HepG2 (cell line): Measurements from ENCODE around the gene HNRNPH3. TPM values are rescaled to one million over a fixed set of nuclear protein-coding genes. Genes with fewer than 3 reads are reported as not detected.
A peak's percentile ranks its signal among the peaks of the same experiment; 100 is the strongest.

Source experiments
- AHR ChIP-seq: IDR thresholded peaks from 2 replicates; pipeline ENCODE4 v1.6.1; 2018; ENCODE audit warnings: missing genetic modification reagents, missing compliant biosample characterization
- ATF6 ChIP-seq: sonication (generic); formaldehyde crosslinking; conservative IDR thresholded peaks from 2 replicates; pipeline ENCODE4 v1.4.0; 2020; ENCODE audit warnings: missing genetic modification reagents
- ATM ChIP-seq: fragments of 450-650 bp; IDR thresholded peaks from 2 replicates; pipeline ENCODE4 v1.7.1; 2017; ENCODE audit warnings: mild to moderate bottlenecking, borderline replicate concordance
- BATF2 ChIP-seq: sonication (generic); formaldehyde crosslinking; IDR thresholded peaks from 2 replicates; pipeline ENCODE4 v1.8.0; 2022; ENCODE audit warnings: mild to moderate bottlenecking, missing genetic modification reagents, moderate library complexity
- CREB3 ChIP-seq: sonication (generic); formaldehyde crosslinking; IDR thresholded peaks from 2 replicates; pipeline ENCODE4 v1.5.0; 2020; ENCODE audit warnings: missing genetic modification reagents
- FOXA3 ChIP-seq: IDR thresholded peaks from 2 replicates; pipeline ENCODE4 v1.6.1; 2016; ENCODE audit warnings: missing genetic modification reagents, missing compliant biosample characterization
- FOXC1 ChIP-seq: sonication (generic); formaldehyde crosslinking; IDR thresholded peaks from 2 replicates; pipeline ENCODE4 v1.8.0; 2022; ENCODE audit warnings: mild to moderate bottlenecking, missing genetic modification reagents, borderline replicate concordance
- GFI1 ChIP-seq: sonication (generic); formaldehyde crosslinking; IDR thresholded peaks from 2 replicates; pipeline ENCODE4 v1.5.0; 2020; ENCODE audit warnings: missing genetic modification reagents, mild to moderate bottlenecking, borderline replicate concordance
- HMG20A ChIP-seq: IDR thresholded peaks from 2 replicates; pipeline ENCODE4 v1.6.1; 2016; ENCODE audit warnings: borderline replicate concordance
- KAT7 ChIP-seq: IDR thresholded peaks from 2 replicates; pipeline ENCODE4 v1.6.1; 2018; ENCODE audit warnings: borderline replicate concordance, missing compliant biosample characterization
- KLF6 ChIP-seq: IDR thresholded peaks from 2 replicates; pipeline ENCODE4 v1.8.0; 2016; ENCODE audit warnings: missing biosample characterization, missing genetic modification reagents
- PITX1 ChIP-seq: sonication (generic); formaldehyde crosslinking; IDR thresholded peaks from 2 replicates; pipeline ENCODE4 v1.5.1; 2020; ENCODE audit warnings: mild to moderate bottlenecking, missing genetic modification reagents
- SRSF9 ChIP-seq: fragments of 200-400 bp; formaldehyde crosslinking; IDR thresholded peaks from 2 replicates; pipeline ENCODE4 v1.6.1; 2018; ENCODE audit warnings: borderline replicate concordance, mild to moderate bottlenecking, low read depth, low read length; ENCODE audit not compliant: insufficient read depth, poor library complexity, severe bottlenecking
- TCF7 ChIP-seq: sonication (generic); IDR thresholded peaks from 2 replicates; pipeline ENCODE4 v1.6.1; 2016; ENCODE audit warnings: antibody characterized with exemption, low read depth
- TOPORS ChIP-seq: sonication (generic); formaldehyde crosslinking; IDR thresholded peaks from 2 replicates; pipeline ENCODE4 v1.8.0; 2023; ENCODE audit warnings: mild to moderate bottlenecking, missing genetic modification reagents
- XRCC5 ChIP-seq: fragments of 200-400 bp; formaldehyde crosslinking; optimal IDR thresholded peaks from 2 replicates; pipeline ENCODE3; 2017; ENCODE audit warnings: mild to moderate bottlenecking, low read length
- ZBTB21 ChIP-seq: sonication (generic); formaldehyde crosslinking; IDR thresholded peaks from 2 replicates; pipeline ENCODE4 v1.4.0; 2020; ENCODE audit warnings: missing genetic modification reagents
- ZFP90 ChIP-seq: sonication (generic); formaldehyde crosslinking; IDR thresholded peaks from 2 replicates; pipeline ENCODE4 v1.8.0; 2022; ENCODE audit warnings: missing genetic modification reagents, mild to moderate bottlenecking, inconsistent platforms, borderline replicate concordance
- ZNF224 ChIP-seq: sonication (generic); formaldehyde crosslinking; IDR thresholded peaks from 2 replicates; pipeline ENCODE4 v1.5.0; 2020; ENCODE audit warnings: mild to moderate bottlenecking, missing genetic modification reagents
- ZNF30 ChIP-seq: sonication (generic); formaldehyde crosslinking; IDR thresholded peaks from 2 replicates; pipeline ENCODE4 v1.5.0; 2020; ENCODE audit warnings: mild to moderate bottlenecking, missing genetic modification reagents
- ZNF564 ChIP-seq: sonication (generic); formaldehyde crosslinking; IDR thresholded peaks from 2 replicates; pipeline ENCODE4 v1.8.1; 2023; ENCODE audit warnings: mild to moderate bottlenecking, missing genetic modification reagents
- ZNF629 ChIP-seq: sonication (generic); formaldehyde crosslinking; conservative IDR thresholded peaks from 2 replicates; pipeline ENCODE4 v1.5.0; 2020; ENCODE audit warnings: missing genetic modification reagents
- ZNF710 ChIP-seq: sonication (generic); formaldehyde crosslinking; IDR thresholded peaks from 2 replicates; pipeline ENCODE4 v1.5.0; 2020; ENCODE audit warnings: mild to moderate bottlenecking, missing genetic modification reagents, borderline replicate concordance
- ZNF773 ChIP-seq: sonication (generic); formaldehyde crosslinking; IDR thresholded peaks from 2 replicates; pipeline ENCODE4 v1.4.0; 2020; ENCODE audit warnings: missing genetic modification reagents, borderline replicate concordance
- ZNF780A ChIP-seq: sonication (generic); formaldehyde crosslinking; IDR thresholded peaks from 2 replicates; pipeline ENCODE4 v1.8.0; 2022; ENCODE audit warnings: mild to moderate bottlenecking, missing genetic modification reagents, moderate library complexity
- ZNF784 ChIP-seq: sonication (generic); formaldehyde crosslinking; IDR thresholded peaks from 2 replicates; pipeline ENCODE4 v1.5.1; 2020; ENCODE audit warnings: missing genetic modification reagents, mild to moderate bottlenecking, borderline replicate concordance
- polyA plus RNA-seq, 8 experiments: library from polyadenylated mRNA; depleted of rRNA in 3 of 8; stranded (reverse) in 7 of 8; unstranded in 1 of 8; fragments of >200 nt; fragmentation: Illumina TruSeq in 4 of 8; extraction: Trizol in 4 of 8; gene quantifications; 2 replicates each; pipeline versions ENCODE4 v1.2.1 to v1.2.3, GENCODE V29; 2011 to 2016; ENCODE audit warnings: low read depth in 4 of 8, missing spikeins in 1 of 8, mixed read lengths in 1 of 8; ENCODE audit not compliant: insufficient read depth in 1 of 8
- total RNA-seq, 5 experiments: library from RNA; depleted of rRNA; stranded (reverse); fragments of >200 nt; fragmentation: Illumina TruSeq; extraction: Trizol; gene quantifications; 2 replicates each; pipeline ENCODE4 v1.2.3, GENCODE V29; 2016; ENCODE audit warnings: low read depth in 1 of 5

Gene HNRNPH3
- total and polyA plus RNA-seq, 2 of the 13 experiments (the other 11 are each of a cell fraction or from before 2014, with no cell fraction given): 46.0 to 47.7 TPM

- TF ChIP-seq CREB3 (CRISPR knock-in tag): no peak
- TF ChIP-seq ZBTB21 (CRISPR knock-in tag): no peak
- TF ChIP-seq XRCC5: no peak
- TF ChIP-seq ZNF224 (CRISPR knock-in tag): no peak
- no peak for TF ChIP-seq KLF6 (CRISPR knock-in tag)
- TF ChIP-seq ZFP90 (CRISPR knock-in tag): no peak
- no peak for TF ChIP-seq SRSF9
- TF ChIP-seq GFI1 (CRISPR knock-in tag): no peak
- TF ChIP-seq ATF6 (CRISPR knock-in tag): no peak
- no peak for TF ChIP-seq KAT7 (CRISPR knock-in tag)
- TF ChIP-seq TCF7: 0 out of 2 replicates have a peak, but pooled peaks have one; percentile 13
- no peak for TF ChIP-seq BATF2 (CRISPR knock-in tag)
- TF ChIP-seq ZNF784: no peak
- TF ChIP-seq ZNF710: no peak
- no peak for TF ChIP-seq ATM
- no peak for TF ChIP-seq TOPORS
- no peak for TF ChIP-seq ZNF780A (CRISPR knock-in tag)
- no peak for TF ChIP-seq PITX1 (CRISPR knock-in tag)
- TF ChIP-seq ZNF564 (CRISPR knock-in tag): no peak
- no peak for TF ChIP-seq FOXC1 (CRISPR knock-in tag)
- TF ChIP-seq AHR: no peak
- no peak for TF ChIP-seq ZNF30 (CRISPR knock-in tag)
- 0 out of 2 replicates have a peak, but pooled peaks have one; percentile 6 for TF ChIP-seq FOXA3 (CRISPR knock-in tag)
- no peak for TF ChIP-seq ZNF773 (CRISPR knock-in tag)
- TF ChIP-seq ZNF629: peak; percentile 97
- TF ChIP-seq HMG20A (CRISPR knock-in tag): peak; percentile 54; the same call in 1 of the 2 replicates
Measured at GRCh38 chr10:68303849-68304412, 27.9 kb upstream of the HNRNPH3 start (continued).
